ENCODE measurements around the gene ALDH1A2. TPM values are rescaled to one million over a fixed set of nuclear protein-coding genes. Genes with fewer than 3 reads are reported as not detected.

ALDH1A2 gene
- polyA plus RNA-seq, 3 donors, result 0.41 to 5.1 (median 3.4) TPM

DNA sequence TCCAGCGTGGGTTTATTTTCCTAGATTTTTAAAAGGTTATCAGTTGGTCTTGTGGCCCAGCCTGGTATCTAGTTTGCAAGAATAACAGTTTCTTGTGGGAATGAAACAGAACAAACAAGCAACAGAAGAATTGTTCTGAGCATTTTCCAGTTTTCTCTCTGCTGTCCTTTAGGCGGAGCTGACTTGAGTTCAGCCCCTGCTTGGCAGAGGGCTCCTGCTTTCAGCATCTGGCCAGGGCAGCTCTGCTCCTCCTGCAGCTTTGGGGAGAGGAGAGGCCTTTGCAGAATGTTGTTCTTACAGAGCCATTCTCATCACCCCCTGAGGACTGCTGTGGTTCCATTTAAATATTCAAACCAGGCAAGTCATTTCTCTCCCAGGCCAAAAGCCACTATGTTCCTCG is 117.7 kb downstream of the ALDH1A2 start:
- H3K36me3 Mint-ChIP-seq, result no peaks in the 10 kb centered on the region
- WGBS (ENCODE audit: insufficient coverage), result 80% methylated on average over 3 of the region's 3 CpGs
- H3K9me3 Mint-ChIP-seq, result no peaks in the 10 kb centered on the region

DNA sequence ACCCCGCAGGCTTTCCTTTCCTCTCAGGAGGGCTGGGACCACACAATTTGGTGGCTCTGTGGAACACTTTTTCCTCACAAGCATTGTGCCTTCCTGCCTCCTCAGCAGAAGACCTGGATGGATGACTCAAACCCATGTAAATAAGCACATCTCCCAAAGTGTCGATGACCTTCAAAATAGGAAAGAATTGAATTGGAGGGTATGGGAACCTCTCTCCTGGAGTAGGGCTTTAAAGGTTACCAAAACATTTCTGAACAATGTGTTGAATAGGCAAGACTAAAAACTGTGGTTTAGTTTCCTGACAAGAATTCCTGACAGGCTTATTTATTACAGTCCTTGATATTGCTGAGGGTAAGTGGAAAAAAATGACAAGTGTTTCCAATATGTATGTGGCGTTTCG is 118.2 kb downstream of the ALDH1A2 start:
- Mint-ChIP-seq H3K9me3 (no peaks in the 10 kb centered on the region), H3K36me3 (no peaks in the 10 kb centered on the region), H3K27ac (no peak overlapping the region)

More for the DNA sequence above, 117.7 kb downstream of the ALDH1A2 start:
- Histone ChIP-seq H3K9ac (ENCODE audit: insufficient read depth, low read length, poor library complexity, severe bottlenecking) (no peak overlapping the region), H3K27me3 (ENCODE audit: control insufficient read depth in 2 of 2, insufficient read depth in 2 of 2, low read length in 2 of 2) (no peaks in the 10 kb centered on the region), H3K27ac (ENCODE audit: low read depth in 1 of 2, low read length in 2 of 2) (no peak overlapping the region), H3K36me3 (replicated peaks in 1 of 2; ENCODE audit: control insufficient read depth in 1 of 2, insufficient read depth in 2 of 2, low read length in 2 of 2) (no peaks in the 10 kb centered on the region), H3K4me3 (replicated peaks in 1 of 3; ENCODE audit: low read depth in 2 of 3, low read length in 3 of 3) (no peak overlapping the region), H3K9me3 (replicated peaks in 1 of 2; ENCODE audit: control insufficient read depth in 1 of 2, insufficient read depth in 1 of 2, low read length in 2 of 2) (no peaks in the 10 kb centered on the region), H3K4me1 (ENCODE audit: control insufficient read depth in 1 of 2, insufficient read depth in 2 of 2, low read length in 2 of 2) (no peaks in the 10 kb centered on the region), H2AFZ (ENCODE audit: insufficient read depth, low read depth, low read length, poor library complexity, severe bottlenecking) (no peak overlapping the region), H4K20me1 (ENCODE audit: insufficient read depth, low read length) (no peaks in the 10 kb centered on the region), H3K4me2 (replicated peaks; ENCODE audit: extremely low read depth, low read length, poor library complexity, severe bottlenecking) (no peak overlapping the region), H3K79me2 (ENCODE audit: insufficient read depth, low read length) (no peaks in the 10 kb centered on the region)
- H3K27ac Mint-ChIP-seq, result no peak overlapping the region
- TF ChIP-seq, protein P1, sequence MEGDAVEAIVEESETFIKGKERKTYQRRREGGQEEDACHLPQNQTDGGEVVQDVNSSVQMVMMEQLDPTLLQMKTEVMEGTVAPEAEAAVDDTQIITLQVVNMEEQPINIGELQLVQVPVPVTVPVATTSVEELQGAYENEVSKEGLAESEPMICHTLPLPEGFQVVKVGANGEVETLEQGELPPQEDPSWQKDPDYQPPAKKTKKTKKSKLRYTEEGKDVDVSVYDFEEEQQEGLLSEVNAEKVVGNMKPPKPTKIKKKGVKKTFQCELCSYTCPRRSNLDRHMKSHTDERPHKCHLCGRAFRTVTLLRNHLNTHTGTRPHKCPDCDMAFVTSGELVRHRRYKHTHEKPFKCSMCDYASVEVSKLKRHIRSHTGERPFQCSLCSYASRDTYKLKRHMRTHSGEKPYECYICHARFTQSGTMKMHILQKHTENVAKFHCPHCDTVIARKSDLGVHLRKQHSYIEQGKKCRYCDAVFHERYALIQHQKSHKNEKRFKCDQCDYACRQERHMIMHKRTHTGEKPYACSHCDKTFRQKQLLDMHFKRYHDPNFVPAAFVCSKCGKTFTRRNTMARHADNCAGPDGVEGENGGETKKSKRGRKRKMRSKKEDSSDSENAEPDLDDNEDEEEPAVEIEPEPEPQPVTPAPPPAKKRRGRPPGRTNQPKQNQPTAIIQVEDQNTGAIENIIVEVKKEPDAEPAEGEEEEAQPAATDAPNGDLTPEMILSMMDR (IDR thresholded peaks at IDR 0.05), result no peak
- H3K27me3 Mint-ChIP-seq (ENCODE audit: low read depth in 3 of 3), result peaks cover 5 to 10% (median 10%) of the 10 kb centered on the region in 3 donors
- H3K4me1 Mint-ChIP-seq, result no peaks in the 10 kb centered on the region
- no peak for DNase-seq
- intact Hi-C loops (cut with micrococcal nuclease), result no loop called here
- H3K4me3 Mint-ChIP-seq, result no peak overlapping the region

More for the DNA sequence above, 118.2 kb downstream of the ALDH1A2 start:
- intact Hi-C loops (cut with micrococcal nuclease), result no loop called here
- Histone ChIP-seq H3K79me2 (ENCODE audit: insufficient read depth, low read length) (no peaks in the 10 kb centered on the region), H3K36me3 (replicated peaks in 1 of 2; ENCODE audit: control insufficient read depth in 1 of 2, insufficient read depth in 2 of 2, low read length in 2 of 2) (no peaks in the 10 kb centered on the region), H2AFZ (ENCODE audit: insufficient read depth, low read depth, low read length, poor library complexity, severe bottlenecking) (no peak overlapping the region), H3K9me3 (replicated peaks in 1 of 2; ENCODE audit: control insufficient read depth in 1 of 2, insufficient read depth in 1 of 2, low read length in 2 of 2) (no peaks in the 10 kb centered on the region), H4K20me1 (ENCODE audit: insufficient read depth, low read length) (no peaks in the 10 kb centered on the region), H3K27me3 (ENCODE audit: control insufficient read depth in 2 of 2, insufficient read depth in 2 of 2, low read length in 2 of 2) (no peaks in the 10 kb centered on the region), H3K4me1 (ENCODE audit: control insufficient read depth in 1 of 2, insufficient read depth in 2 of 2, low read length in 2 of 2) (no peaks in the 10 kb centered on the region), H3K27ac (ENCODE audit: low read depth in 1 of 2, low read length in 2 of 2) (no peak overlapping the region), H3K4me2 (replicated peaks; ENCODE audit: extremely low read depth, low read length, poor library complexity, severe bottlenecking) (no peak overlapping the region), H3K9ac (ENCODE audit: insufficient read depth, low read length, poor library complexity, severe bottlenecking) (no peak overlapping the region), H3K4me3 (replicated peaks in 1 of 3; ENCODE audit: low read depth in 2 of 3, low read length in 3 of 3) (no peak overlapping the region)
- Mint-ChIP-seq H3K27me3 (ENCODE audit: low read depth in 3 of 3) (peaks cover 5 to 12% (median 8%) of the 10 kb centered on the region in 3 donors), H3K4me3 (no peak overlapping the region), H3K4me1 (no peaks in the 10 kb centered on the region)
- WGBS (ENCODE audit: insufficient coverage), result 93% methylated on average over 3 of the region's 4 CpGs
- no peak for DNase-seq
- TF ChIP-seq, protein P1 (IDR thresholded peaks at IDR 0.05), result no peak

Data from CD14-positive monocyte (primary cell).